SK-N-SH (cell line): Measurements from ENCODE around the gene CROT. TPM values are rescaled to one million over a fixed set of nuclear protein-coding genes. Genes with fewer than 3 reads are reported as not detected.
A peak's percentile ranks its signal among the peaks of the same experiment; 100 is the strongest.

Source experiments
- CTCF ChIA-PET: fragments of 300-600, 350-600 bp; formaldehyde crosslinking; extraction: SDS; loops from one replicate; lab custom pipeline; 2021; lab: Yijun Ruan, JAX
- POLR2A ChIA-PET: fragments of 350-600 bp; sonication (Branson Sonifier 250); formaldehyde crosslinking; extraction: SDS; loops from one replicate; lab custom pipeline; 2020; ENCODE audit warnings: antibody characterized with exemption, inconsistent platforms; lab: Yijun Ruan, JAX
- DNase-seq: peaks from one replicate; pipeline ENCODE4 v3.0.0; 2012
- H2AFZ ChIP-seq: fragments of 200-600 bp; sonication (generic); 2 replicates; pipeline ENCODE4 v1.8.1; 2016; ENCODE audit warnings: antibody characterized with exemption, mild to moderate bottlenecking, low read depth
- H3F3A ChIP-seq: fragments of 200-600 bp; sonication (generic); replicated peaks from 2 replicates; pipeline ENCODE3; 2016; ENCODE audit warnings: antibody characterized with exemption, mild to moderate bottlenecking; ENCODE audit not compliant: insufficient read depth
- H3K27ac ChIP-seq, 2 experiments: fragments of 200-500 bp in 1 of 2; fragments of 200-600 bp in 1 of 2; sonication (Bioruptor generic) in 1 of 2; sonication (generic), shearing (Covaris generic) in 1 of 2; 2 replicates each; pipeline versions ENCODE4 v1.5.1 to v1.6.1; 2014 to 2016; ENCODE audit warnings: low read depth in 2 of 2, inconsistent platforms in 1 of 2, low read length in 1 of 2, mild to moderate bottlenecking in 1 of 2, mixed read lengths in 1 of 2
- H3K27me3 ChIP-seq: fragments of 200-600 bp; sonication (generic), shearing (Covaris generic); 2 replicates; pipeline ENCODE4 v1.6.1; 2016; ENCODE audit warnings: mixed run types; ENCODE audit not compliant: insufficient read depth
- H3K36me3 ChIP-seq, 2 experiments: fragments of 200-500 bp in 1 of 2; fragments of 200-600 bp in 1 of 2; sonication (Bioruptor generic) in 1 of 2; sonication (generic) in 1 of 2; replicated peaks in 1 of 2; 2 replicates each; pipeline versions ENCODE3 to v1.5.1; 2014 to 2016; ENCODE audit warnings: low read length in 1 of 2, mild to moderate bottlenecking in 1 of 2; ENCODE audit not compliant: insufficient read depth in 2 of 2, control insufficient read depth in 1 of 2
- H3K4me1 ChIP-seq, 2 experiments: fragments of 200-500 bp in 1 of 2; fragments of 200-600 bp in 1 of 2; sonication (Bioruptor generic) in 1 of 2; sonication (generic), shearing (Covaris generic) in 1 of 2; 2 replicates each; pipeline versions ENCODE4 v1.5.1 to v1.6.1; 2014 to 2016; ENCODE audit warnings: low read depth in 1 of 2, low read length in 1 of 2, mixed run types in 1 of 2; ENCODE audit not compliant: insufficient read depth in 2 of 2, control insufficient read depth in 1 of 2
- H3K4me2 ChIP-seq: fragments of 200-600 bp; sonication (generic), shearing (Covaris generic); 2 replicates; pipeline ENCODE4 v1.6.1; 2017; ENCODE audit warnings: mixed run types
- H3K4me3 ChIP-seq, 2 experiments: fragments of 200-500 bp in 1 of 2; fragments of 200-600 bp in 1 of 2; sonication (Bioruptor generic) in 1 of 2; sonication (generic), shearing (Covaris generic) in 1 of 2; 2 replicates each; pipeline versions ENCODE4 v1.5.1 to v1.8.1; 2014 to 2016; ENCODE audit warnings: low read depth in 2 of 2, inconsistent platforms in 1 of 2, low read length in 1 of 2, mild to moderate bottlenecking in 1 of 2, mixed read lengths in 1 of 2, moderate library complexity in 1 of 2
- H3K79me2 ChIP-seq: fragments of 200-600 bp; sonication (generic); 2 replicates; pipeline ENCODE4 v1.8.1; 2017; ENCODE audit warnings: mild to moderate bottlenecking; ENCODE audit not compliant: insufficient read depth
- H3K9ac ChIP-seq: fragments of 200-600 bp; sonication (generic); 2 replicates; pipeline ENCODE4 v1.6.1; 2017; ENCODE audit warnings: mixed run types
- H3K9me2 ChIP-seq: fragments of 200-600 bp; sonication (generic); 2 replicates; pipeline ENCODE4 v1.6.1; 2017; ENCODE audit warnings: mixed run types
- H3K9me3 ChIP-seq: fragments of 200-600 bp; sonication (generic); 2 replicates; pipeline ENCODE4 v1.6.1; 2017; ENCODE audit warnings: mixed run types, mild to moderate bottlenecking, moderate library complexity
- H4K20me1 ChIP-seq: fragments of 200-600 bp; sonication (generic); 2 replicates; pipeline ENCODE4 v1.6.1; 2017; ENCODE audit warnings: mild to moderate bottlenecking, mixed run types; ENCODE audit not compliant: insufficient read depth
- CHD2 ChIP-seq: fragments of 150-350 bp; IDR thresholded peaks from 2 replicates; pipeline ENCODE4 v1.6.1; 2018; ENCODE audit warnings: low read length; ENCODE audit not compliant: partially characterized antibody
- CTCF ChIP-seq: fragments of 200-600 bp; sonication (generic); IDR thresholded peaks from 2 replicates; pipeline ENCODE4 v1.6.1; 2017; ENCODE audit warnings: antibody characterized with exemption, mild to moderate bottlenecking, moderate library complexity
- ELF1 ChIP-seq: IDR thresholded peaks from 2 replicates; pipeline ENCODE4 v1.4.0; 2012
- EP300 ChIP-seq, 2 experiments: IDR thresholded peaks; 2 replicates each; pipeline versions ENCODE4 v1.4.0 to v1.6.1; 2012; ENCODE audit warnings: borderline replicate concordance in 1 of 2, low read depth in 1 of 2, low read length in 1 of 2
- EZH2phosphoT487 ChIP-seq: fragments of 200-600 bp; sonication (generic); IDR thresholded peaks from 2 replicates; pipeline ENCODE4 v1.6.1; 2017; ENCODE audit warnings: low read depth, mixed run types, mild to moderate bottlenecking, antibody characterized with exemption, moderate library complexity, borderline replicate concordance
- FOSL2 ChIP-seq: IDR thresholded peaks from 2 replicates; pipeline ENCODE4 v1.4.0; 2012; ENCODE audit warnings: low read depth, mild to moderate bottlenecking, moderate library complexity, borderline replicate concordance
- GABPA ChIP-seq: IDR thresholded peaks from 2 replicates; pipeline ENCODE4 v1.4.0; 2012; ENCODE audit warnings: low read depth, mild to moderate bottlenecking
- GATA2 ChIP-seq: sonication (generic); formaldehyde crosslinking; IDR thresholded peaks from 2 replicates; pipeline ENCODE4 v1.5.0; 2020; ENCODE audit warnings: mild to moderate bottlenecking, missing genetic modification reagents
- IRF3 ChIP-seq: fragments of 150-350 bp; IDR thresholded peaks from 2 replicates; pipeline ENCODE4 v1.6.1; 2016; ENCODE audit warnings: mild to moderate bottlenecking, low read depth, low read length
- MAX ChIP-seq: IDR thresholded peaks from 2 replicates; pipeline ENCODE4 v1.4.0; 2012; ENCODE audit warnings: low read depth
- MEF2A ChIP-seq: IDR thresholded peaks from 2 replicates; pipeline ENCODE4 v1.4.0; 2012; ENCODE audit warnings: low read depth, borderline replicate concordance
- MXI1 ChIP-seq: IDR thresholded peaks from 2 replicates; pipeline ENCODE4 v1.6.1; 2012; ENCODE audit warnings: mild to moderate bottlenecking, low read depth, low read length, improper control_type of control experiment
- NRF1 ChIP-seq: IDR thresholded peaks from 2 replicates; pipeline ENCODE4 v1.6.1; 2012; ENCODE audit warnings: low read depth, mild to moderate bottlenecking, low read length
- PBX3 ChIP-seq: IDR thresholded peaks from 2 replicates; pipeline ENCODE4; 2012
- RAD21 ChIP-seq: IDR thresholded peaks from 2 replicates; pipeline ENCODE4 v1.6.1; 2012; ENCODE audit warnings: mild to moderate bottlenecking, low read length
- RCOR1 ChIP-seq: fragments of 150-350 bp; IDR thresholded peaks from 2 replicates; pipeline ENCODE4 v1.6.1; 2017; ENCODE audit warnings: antibody characterized with exemption, low read length
- REST ChIP-seq: IDR thresholded peaks from 2 replicates; pipeline ENCODE4 v1.6.1; 2012; ENCODE audit warnings: mild to moderate bottlenecking, low read depth, low read length, moderate library complexity
- RFX5 ChIP-seq: IDR thresholded peaks from 2 replicates; pipeline ENCODE4 v1.6.1; 2012; ENCODE audit warnings: mild to moderate bottlenecking, improper control_type of control experiment, low read length
- SMC3 ChIP-seq: IDR thresholded peaks from 2 replicates; pipeline ENCODE4 v1.6.1; 2012; ENCODE audit warnings: low read depth, low read length, improper control_type of control experiment
- TAF1 ChIP-seq: IDR thresholded peaks from 2 replicates; pipeline ENCODE4 v1.6.1; 2012; ENCODE audit warnings: low read depth, mild to moderate bottlenecking, low read length, moderate library complexity, borderline replicate concordance
- YY1 ChIP-seq: IDR thresholded peaks from 2 replicates; pipeline ENCODE4 v1.4.0; 2012; ENCODE audit warnings: low read depth, mild to moderate bottlenecking
- WGBS: methylation state at CpG from one replicate; pipeline ENCODE4 v1.1.6; 2017; ENCODE audit warnings: low lambda C conversion rate; 5-methylcytosine and 5-hydroxymethylcytosine counted together
- polyA plus RNA-seq, 3 experiments: library from polyadenylated mRNA; depleted of rRNA; stranded (reverse); fragments of >200 nt; gene quantifications; 2 replicates each; pipeline ENCODE4 v1.2.3, GENCODE V29; 2012

The CROT gene
- polyA plus RNA-seq, 1 of the 3 experiments (the other 2 are of a cell fraction): 7.9 TPM

- no peak for TF ChIP-seq CTCF
Measured at GRCh38 chr7:87345962-87346371, 503 bp downstream of the CROT start (continued).

- DNase-seq: peak; percentile 32
- H4K20me1 ChIP-seq: no peaks in the 10 kb centered on the region
- H2AFZ ChIP-seq: no peak overlapping the region
- no peaks in the 10 kb centered on the region for H3K9me3 ChIP-seq
- H3K79me2 ChIP-seq: peaks cover 22% of the 10 kb centered on the region
- peaks cover 29 to 39% of the 10 kb centered on the region in 2 experiments for H3K36me3 ChIP-seq
- ChIA-PET CTCF (interaction anchor here (0.9 to 2.5 kb wide), 4 partner anchors 8 to 69 kb away, joined by 3 to 13 read pairs (median 3); no protein-coding TSS in a partner anchor), POLR2A (no interaction called here)
- no peak overlapping the region for H3K4me3 ChIP-seq
- peaks cover 19 to 37% of the 10 kb centered on the region in 2 experiments; a peak in 3 of 4 replicates for H3K4me1 ChIP-seq
- H3K9me2 ChIP-seq: no peaks in the 10 kb centered on the region
- H3K4me2 ChIP-seq: no peak overlapping the region
- H3K27me3 ChIP-seq: no peaks in the 10 kb centered on the region
- H3F3A ChIP-seq: peaks cover 17% of the 10 kb centered on the region
- H3K27ac ChIP-seq: peak overlapping the region in 1 of 2 experiments; percentile 53; a peak in 2 of 4 replicates
- no peak for TF ChIP-seq REST
- TF ChIP-seq FOSL2: no peak
- peak; percentile 66; the same call in 1 of the 2 replicates for TF ChIP-seq GATA2 (CRISPR knock-in tag)
- peak in 1 of 2 experiments; percentile 44; a peak in 1 of 4 replicates for TF ChIP-seq EP300 (IDR thresholded peaks at IDR 0.05; ENCODE audit: borderline replicate concordance in 1 of 2, low read depth in 1 of 2, low read length in 1 of 2)
- TF ChIP-seq TAF1: no peak
- TF ChIP-seq YY1: no peak
- peak; percentile 69 for TF ChIP-seq RCOR1
- no peak for TF ChIP-seq MAX
- no peak for TF ChIP-seq PBX3
- TF ChIP-seq MEF2A: no peak
- TF ChIP-seq MXI1: no peak
- TF ChIP-seq RAD21: no peak
- no peak for TF ChIP-seq GABPA
- no peak for TF ChIP-seq NRF1
- TF ChIP-seq CHD2: no peak
- no peak for TF ChIP-seq ELF1
- TF ChIP-seq RFX5: no peak
- TF ChIP-seq CTCF: no peak
- no peak for TF ChIP-seq IRF3
- no peak for TF ChIP-seq SMC3
- TF ChIP-seq EZH2phosphoT487: no peak
- H3K9ac ChIP-seq: no peak overlapping the region
- WGBS: 93% methylated on average over 1 of the region's 1 CpG
Measured at GRCh38 chr7:87347207-87347606, 1.7 kb downstream of the CROT start.
